GM13977 (cell line): ENCODE measurements around the gene TMEM86A.
"Not testable (repeated sequence)": the region's sequence is repeated elsewhere in the genome, so short reads cannot be mapped to it uniquely, and the experiment has no call there.

Source experiments
- DNase-seq: peaks from one replicate; pipeline ENCODE4 v3.0.0; 2012; ENCODE audit warnings: low spot score
- CTCF ChIP-seq: IDR thresholded peaks from 2 replicates; pipeline ENCODE4 v1.5.1; 2012; ENCODE audit warnings: mild to moderate bottlenecking, control low read depth; ENCODE audit not compliant: insufficient read depth; ENCODE audit errors: extremely low read depth, missing control alignments
- in situ Hi-C: fragments of 300-500 bp; cut with MboI; formaldehyde crosslinking; loops from one replicate; pipeline ENCODE4 v1.12.0; 2022; ENCODE audit warnings: low sequenced_read_pairs, low pct_unique_long_range_greater_than_20kb, mixed read lengths, inconsistent platforms; ENCODE audit not compliant: unreplicated experiment

TMEM86A gene

GRCh38 chr11:18669711-18670110 lies 28.9 kb upstream of the TMEM86A start:
- in situ Hi-C loops: no loop called here
- no peak for DNase-seq
- no peak for TF ChIP-seq CTCF

DNA sequence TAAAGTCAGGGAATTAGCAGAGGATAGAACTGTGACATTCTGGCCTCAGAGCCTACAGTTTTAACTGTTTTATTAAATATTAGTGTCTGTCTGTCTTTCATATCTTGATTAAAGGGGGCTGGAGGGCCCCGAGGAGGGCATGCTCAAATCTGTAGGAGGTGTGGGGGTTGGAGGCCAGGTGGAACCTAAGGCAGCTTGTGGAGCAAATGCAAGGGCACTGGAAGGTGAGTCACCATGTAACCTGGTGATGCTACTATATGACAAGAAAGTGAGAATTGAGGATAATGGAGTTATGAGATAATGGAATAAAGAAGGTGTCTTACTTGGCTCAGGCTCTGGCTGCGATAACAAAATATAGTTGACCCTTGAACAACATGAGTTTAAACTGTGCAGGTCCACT lies 27.3 kb upstream of the TMEM86A start:
- in situ Hi-C loops: no loop called here
- TF ChIP-seq CTCF: no peak
- no peak for DNase-seq

GRCh38 chr11:18672209-18672608 lies 26.4 kb upstream of the TMEM86A start:
- DNase-seq, in situ Hi-C loops: not testable (repeated sequence)

DNA sequence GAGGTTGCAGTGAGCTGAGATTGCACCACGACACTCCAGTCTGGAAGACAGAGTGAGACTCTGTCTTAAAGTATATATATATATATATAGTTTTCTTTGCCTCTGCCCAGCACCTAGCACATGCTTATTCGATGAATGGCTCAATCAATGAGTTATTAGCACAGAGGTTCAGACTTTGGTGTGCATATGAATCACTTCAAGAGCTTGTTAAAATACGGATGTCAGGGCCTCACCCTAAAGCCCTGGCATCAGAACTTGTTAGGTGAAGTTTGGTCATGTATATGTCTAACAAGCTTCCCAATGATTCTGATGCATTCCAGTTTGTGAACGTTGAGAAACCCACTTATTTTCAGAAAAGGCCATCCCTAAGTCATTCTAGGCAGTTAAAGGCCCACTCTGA lies 21.8 kb upstream of the TMEM86A start:
- TF ChIP-seq CTCF: no peak

GRCh38 chr11:18677560-18677959 lies 21.0 kb upstream of the TMEM86A start:
- in situ Hi-C loops: no loop called here

More for the DNA sequence above, 21.8 kb upstream of the TMEM86A start:
- in situ Hi-C loops: no loop called here
- DNase-seq: no peak

DNA sequence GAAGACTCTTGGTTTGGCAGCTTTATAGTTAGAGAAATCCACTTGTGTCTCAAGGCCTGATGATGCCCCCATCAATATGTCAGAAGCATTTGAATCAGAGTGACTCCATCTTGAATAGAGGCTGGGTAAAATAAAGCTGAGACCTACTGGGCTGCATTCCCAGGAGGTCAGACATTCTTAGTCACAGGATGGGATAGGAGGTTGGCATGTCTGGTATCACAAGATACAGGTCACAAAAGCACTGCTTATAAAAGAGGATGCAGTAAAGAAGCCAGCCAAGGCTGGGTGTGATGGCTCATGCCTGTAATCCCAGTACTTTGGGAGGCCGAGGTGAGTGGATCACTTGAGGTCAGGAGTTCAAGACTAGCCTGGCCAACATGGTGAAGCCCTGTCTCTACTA lies 16.6 kb upstream of the TMEM86A start:
- DNase-seq, in situ Hi-C loops: not testable (repeated sequence)

More at GRCh38 chr11:18677560-18677959, 21.0 kb upstream of the TMEM86A start:
- no peak for TF ChIP-seq CTCF
- DNase-seq: no peak

GRCh38 chr11:18682466-18682865 lies 16.1 kb upstream of the TMEM86A start:
- DNase-seq: no peak
- in situ Hi-C loops: no loop called here
- TF ChIP-seq CTCF: no peak

DNA sequence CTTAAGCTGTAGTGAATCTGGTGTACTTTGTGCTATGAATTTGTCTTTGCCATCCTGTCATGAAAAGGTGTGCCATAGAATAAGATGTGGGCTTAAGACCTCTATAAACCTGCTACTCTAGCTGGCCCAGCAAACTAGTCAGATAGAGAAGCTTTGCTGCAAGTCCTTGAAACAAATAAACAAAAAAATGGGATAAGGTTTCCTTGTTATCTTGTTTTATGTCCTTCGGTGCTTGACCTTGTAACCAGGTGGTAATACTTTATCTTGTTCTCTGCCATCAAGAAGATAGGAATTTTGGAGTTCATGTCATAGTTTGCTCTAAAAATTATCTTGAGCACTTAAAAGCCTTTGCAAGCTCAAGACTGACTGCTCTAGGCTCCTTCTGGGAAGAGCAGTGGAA lies 14.3 kb upstream of the TMEM86A start:
- no peak for TF ChIP-seq CTCF
- DNase-seq: no peak
- in situ Hi-C loops: no loop called here

DNA sequence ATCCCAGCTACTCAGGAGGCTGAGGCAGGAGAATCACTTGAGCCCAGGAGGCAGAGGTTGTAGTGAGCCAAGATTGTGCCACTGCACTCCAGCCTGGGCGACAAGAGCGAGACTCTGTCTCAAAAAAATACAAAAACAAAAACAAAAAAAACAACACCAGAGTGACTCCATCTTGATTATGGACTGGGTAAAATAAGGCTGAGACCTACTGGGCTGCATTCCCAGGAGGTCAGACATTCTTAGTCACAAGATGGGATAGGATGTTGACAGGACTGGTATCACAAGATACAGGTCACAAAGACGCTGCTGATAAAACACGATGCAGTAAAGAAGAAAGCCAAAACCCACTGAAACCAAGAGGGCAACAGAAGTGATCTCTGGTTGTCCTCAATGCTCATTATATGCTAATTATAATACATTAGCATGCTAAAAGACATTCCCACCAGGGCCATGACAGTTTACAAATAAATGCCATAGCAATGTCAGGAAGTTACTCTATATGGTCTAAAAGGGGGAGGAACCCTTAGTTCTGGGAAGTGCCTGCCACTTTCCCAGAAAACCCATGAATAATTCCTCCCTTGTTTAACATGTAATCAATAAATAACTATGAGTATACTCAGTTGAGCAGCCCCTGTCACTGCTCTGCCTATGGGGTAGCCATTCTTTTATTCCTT lies 7.0 kb upstream of the TMEM86A start:
- DNase-seq, in situ Hi-C loops: not testable (repeated sequence)
